Measurements from ENCODE around the gene IL17RB.

The IL17RB gene

GRCh38 chr3:53833700-53834099, 12.7 kb upstream of the IL17RB start:
- Histone ChIP-seq H3K4me1 (no peaks in the 10 kb centered on the region), H3K27me3 (no peaks in the 10 kb centered on the region), H3K36me3 (no peaks in the 10 kb centered on the region), H3K4me3 (ENCODE audit: low read depth, low read length) (no peak overlapping the region), H3K9me3 (no peaks in the 10 kb centered on the region)
- DNase-seq = no peak
- TF ChIP-seq CTCF (IDR thresholded peaks at IDR 0.05; ENCODE audit: low read depth, low read length) = no peak

GRCh38 chr3:53834429-53835095, 11.8 kb upstream of the IL17RB start:
- TF ChIP-seq CTCF (IDR thresholded peaks at IDR 0.05; ENCODE audit: low read depth, low read length) = no peak
- Histone ChIP-seq H3K27me3 (no peaks in the 10 kb centered on the region), H3K36me3 (no peaks in the 10 kb centered on the region), H3K4me3 (ENCODE audit: low read depth, low read length) (no peak overlapping the region), H3K9me3 (no peaks in the 10 kb centered on the region), H3K4me1 (no peaks in the 10 kb centered on the region)
- DNase-seq = no peak

GRCh38 chr3:53835257-53835656, 11.1 kb upstream of the IL17RB start:
- Histone ChIP-seq H3K4me3 (ENCODE audit: low read depth, low read length) (no peak overlapping the region), H3K36me3 (no peaks in the 10 kb centered on the region), H3K4me1 (no peaks in the 10 kb centered on the region), H3K9me3 (no peaks in the 10 kb centered on the region), H3K27me3 (no peaks in the 10 kb centered on the region)
- no peak for TF ChIP-seq CTCF (IDR thresholded peaks at IDR 0.05; ENCODE audit: low read depth, low read length)
- no peak for DNase-seq

GRCh38 chr3:53836084-53836872, 10.1 kb upstream of the IL17RB start:
- no peaks in the 10 kb centered on the region for H3K4me1 ChIP-seq
- DNase-seq = no peak
- H3K36me3 ChIP-seq = no peaks in the 10 kb centered on the region
- no peak overlapping the region for H3K4me3 ChIP-seq (ENCODE audit: low read depth, low read length)
- no peak for TF ChIP-seq CTCF (IDR thresholded peaks at IDR 0.05; ENCODE audit: low read depth, low read length)
- H3K27me3 ChIP-seq = no peaks in the 10 kb centered on the region
- no peaks in the 10 kb centered on the region for H3K9me3 ChIP-seq

GRCh38 chr3:53837331-53837730, 9.0 kb upstream of the IL17RB start:
- DNase-seq = no peak
- Histone ChIP-seq H3K27me3 (no peaks in the 10 kb centered on the region), H3K9me3 (no peaks in the 10 kb centered on the region), H3K4me3 (ENCODE audit: low read depth, low read length) (no peak overlapping the region), H3K36me3 (no peaks in the 10 kb centered on the region), H3K4me1 (no peaks in the 10 kb centered on the region)
- TF ChIP-seq CTCF (IDR thresholded peaks at IDR 0.05; ENCODE audit: low read depth, low read length) = no peak

- Histone ChIP-seq H3K4me1 (no peaks in the 10 kb centered on the region), H3K27me3 (peaks cover 13% of the 10 kb centered on the region), H3K36me3 (no peaks in the 10 kb centered on the region), H3K4me3 (ENCODE audit: low read depth, low read length) (no peak overlapping the region), H3K9me3 (no peaks in the 10 kb centered on the region)
- TF ChIP-seq CTCF (IDR thresholded peaks at IDR 0.05; ENCODE audit: low read depth, low read length) = no peak
- DNase-seq = no peak
These were observed 5.1 kb upstream of the IL17RB start for GRCh38 chr3:53841296-53841695.

All from BE2C (cell line).